Omental fat pad (tissue), 4 donors: ENCODE measurements around the gene CCDC187. TPM values are rescaled to one million over a fixed set of nuclear protein-coding genes. Genes with fewer than 3 reads are reported as not detected.

Experiments
- ATAC-seq: fragments of 150-250 bp; one replicate; pipeline ENCODE4 v1.9.1; 2016; ENCODE audit warnings: mild to moderate bottlenecking, moderate library complexity; ENCODE audit not compliant: low FRiP score
- DNase-seq: peaks from one replicate; pipeline ENCODE4 v3.0.0-alpha.2; 2019; ENCODE audit warnings: low spot score
- total RNA-seq, 4 donors: library from RNA; depleted of rRNA; stranded (reverse); fragments of >200 nt; gene quantifications; one replicate each; pipeline ENCODE4 v1.1.0, GENCODE V29; 2016
- TF ChIP-seq, protein P1 (sequence below), 3 donors: fragments of 450-650 bp; IDR thresholded peaks; one replicate each; pipeline ENCODE4 v1.5.1; 2016 to 2017; ENCODE audit warnings: antibody characterized with exemption in 3 of 3, mild to moderate bottlenecking in 3 of 3, moderate library complexity in 2 of 3

Gene CCDC187
- total RNA-seq, 4 donors from 2014 or later, result not detected

DNA sequence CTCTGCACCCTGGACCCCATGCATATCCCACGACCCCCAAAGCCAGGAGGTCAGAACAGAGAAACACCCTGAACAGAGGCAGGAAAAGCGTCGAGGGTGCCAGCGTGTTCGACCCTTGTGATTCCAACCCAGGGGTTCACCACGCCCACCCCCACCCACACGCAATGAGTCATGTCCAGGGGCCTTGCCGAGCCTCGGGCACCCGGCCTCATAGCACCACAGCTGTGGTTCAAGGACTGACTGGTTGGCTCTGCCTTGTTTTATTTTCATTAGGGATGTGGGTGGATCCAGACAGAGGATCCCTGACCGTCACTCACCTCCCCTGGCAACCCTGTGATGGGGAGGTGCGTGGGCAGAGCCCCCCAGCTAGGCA, 48.7 kb downstream of the CCDC187 start:
- DNase-seq, result no peak
- TF ChIP-seq, protein P1, sequence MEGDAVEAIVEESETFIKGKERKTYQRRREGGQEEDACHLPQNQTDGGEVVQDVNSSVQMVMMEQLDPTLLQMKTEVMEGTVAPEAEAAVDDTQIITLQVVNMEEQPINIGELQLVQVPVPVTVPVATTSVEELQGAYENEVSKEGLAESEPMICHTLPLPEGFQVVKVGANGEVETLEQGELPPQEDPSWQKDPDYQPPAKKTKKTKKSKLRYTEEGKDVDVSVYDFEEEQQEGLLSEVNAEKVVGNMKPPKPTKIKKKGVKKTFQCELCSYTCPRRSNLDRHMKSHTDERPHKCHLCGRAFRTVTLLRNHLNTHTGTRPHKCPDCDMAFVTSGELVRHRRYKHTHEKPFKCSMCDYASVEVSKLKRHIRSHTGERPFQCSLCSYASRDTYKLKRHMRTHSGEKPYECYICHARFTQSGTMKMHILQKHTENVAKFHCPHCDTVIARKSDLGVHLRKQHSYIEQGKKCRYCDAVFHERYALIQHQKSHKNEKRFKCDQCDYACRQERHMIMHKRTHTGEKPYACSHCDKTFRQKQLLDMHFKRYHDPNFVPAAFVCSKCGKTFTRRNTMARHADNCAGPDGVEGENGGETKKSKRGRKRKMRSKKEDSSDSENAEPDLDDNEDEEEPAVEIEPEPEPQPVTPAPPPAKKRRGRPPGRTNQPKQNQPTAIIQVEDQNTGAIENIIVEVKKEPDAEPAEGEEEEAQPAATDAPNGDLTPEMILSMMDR (IDR thresholded peaks at IDR 0.05), result no peak
- ATAC-seq, result no peak

DNA sequence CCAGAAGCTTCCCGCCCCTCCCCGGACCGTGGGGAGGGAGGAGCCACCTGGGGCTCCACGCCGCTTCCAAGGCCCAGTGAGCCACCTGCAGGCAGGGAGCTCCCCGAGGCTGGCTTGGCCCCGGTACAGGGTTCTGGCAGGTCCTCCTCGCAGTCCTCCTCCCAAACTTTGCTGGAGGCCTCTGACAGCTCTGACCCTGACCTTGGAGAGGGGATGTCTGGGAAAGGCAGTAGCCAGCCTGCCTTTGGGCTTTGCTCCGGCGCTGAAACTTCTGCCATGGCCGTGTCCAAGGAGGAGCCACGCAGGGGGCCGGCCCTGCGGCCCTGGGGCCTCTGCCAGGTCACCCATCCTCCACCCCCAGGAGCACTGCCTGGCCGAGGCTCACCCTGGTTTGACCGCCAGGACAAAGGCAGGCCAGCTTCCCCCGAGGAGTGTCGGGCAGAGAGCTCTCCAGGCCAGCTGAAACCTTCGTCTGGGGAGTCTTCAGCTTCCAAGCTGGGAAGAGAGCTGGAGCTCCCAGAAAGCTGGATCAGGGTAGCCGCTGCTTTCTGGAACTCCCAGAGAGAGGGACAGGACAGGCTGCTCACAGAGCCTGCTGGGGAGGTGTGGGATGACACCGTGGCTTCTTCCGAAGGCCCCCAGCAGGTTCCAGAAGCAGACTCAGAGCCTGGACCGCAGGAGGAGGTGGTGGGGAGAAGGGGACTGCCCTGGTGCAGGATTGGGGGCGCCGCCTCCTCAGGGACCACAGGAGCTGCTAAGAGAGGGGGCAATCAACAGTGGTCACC, 49.3 kb downstream of the CCDC187 start:
- DNase-seq (no peak), ATAC-seq (no peak)
- TF ChIP-seq, protein P1 (IDR thresholded peaks at IDR 0.05), result no peak

DNA sequence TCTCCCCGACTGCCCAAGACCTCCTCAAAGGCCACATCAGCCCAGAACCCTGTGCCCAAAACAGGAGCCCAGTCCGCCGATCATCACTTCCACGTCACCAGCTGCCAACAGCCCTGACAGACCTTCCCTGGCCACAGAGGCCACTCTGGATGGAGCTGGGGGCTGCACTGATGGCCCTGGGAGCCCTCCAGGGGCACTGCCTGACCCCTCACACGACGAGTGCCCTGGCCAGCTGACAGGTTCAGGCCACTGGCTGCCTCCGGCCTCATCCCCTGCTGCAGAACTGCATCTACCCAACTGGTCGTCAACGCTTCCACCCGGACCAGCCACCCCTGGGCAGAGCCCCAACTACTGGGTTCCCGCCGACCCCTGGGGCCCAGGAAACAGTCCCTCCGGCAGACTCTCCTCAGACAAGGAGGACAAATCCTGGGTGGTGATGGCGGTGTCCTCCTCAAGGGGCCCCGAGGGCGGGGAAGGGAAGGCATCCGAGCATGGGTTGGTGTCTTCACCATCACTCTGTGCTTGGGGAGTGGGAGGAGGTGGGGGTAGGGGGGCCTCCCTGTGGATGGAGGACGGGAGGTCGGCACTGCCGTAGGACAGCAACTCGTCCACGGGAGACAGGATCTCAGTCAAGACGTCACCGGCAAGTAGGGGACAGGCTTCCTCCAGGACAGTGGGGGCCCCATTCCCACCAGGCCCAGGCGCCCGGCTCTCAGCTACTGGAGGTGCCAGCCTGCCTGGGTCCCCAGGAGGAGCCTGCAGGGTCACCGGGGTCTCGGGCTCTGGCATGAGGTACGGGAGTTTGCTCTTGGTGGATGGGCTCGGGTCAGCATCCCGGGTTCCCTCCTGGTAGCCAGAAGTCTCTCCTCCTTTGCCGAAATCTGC, 50.4 kb downstream of the CCDC187 start:
- TF ChIP-seq, protein P1 (IDR thresholded peaks at IDR 0.05), result no peak
- no peak for ATAC-seq

DNA sequence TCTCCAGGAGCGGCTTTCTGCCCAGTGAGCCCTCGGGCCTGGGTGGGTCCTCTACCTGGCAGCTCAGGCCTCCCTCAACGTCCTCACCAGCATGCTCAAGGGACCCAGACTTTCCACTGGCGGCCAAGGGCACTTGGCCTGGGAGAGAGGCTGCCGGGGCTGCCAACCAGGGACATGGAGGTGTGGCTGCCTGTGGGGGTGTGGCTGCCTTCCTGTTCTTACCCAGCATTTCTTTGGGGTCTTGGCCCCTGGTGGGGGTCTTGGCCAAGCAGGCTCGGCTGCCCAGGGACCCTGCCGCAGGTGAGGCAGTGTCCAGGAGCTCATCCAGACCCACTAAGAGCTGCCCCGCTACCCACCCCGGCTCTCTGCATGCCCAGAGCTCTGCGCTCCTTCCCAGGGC, 51.0 kb downstream of the CCDC187 start:
- TF ChIP-seq, protein P1 (IDR thresholded peaks at IDR 0.05), result no peak
- no peak for ATAC-seq
- DNase-seq, result no peak

More for the DNA sequence above, 50.4 kb downstream of the CCDC187 start:
- DNase-seq, result no peak

DNA sequence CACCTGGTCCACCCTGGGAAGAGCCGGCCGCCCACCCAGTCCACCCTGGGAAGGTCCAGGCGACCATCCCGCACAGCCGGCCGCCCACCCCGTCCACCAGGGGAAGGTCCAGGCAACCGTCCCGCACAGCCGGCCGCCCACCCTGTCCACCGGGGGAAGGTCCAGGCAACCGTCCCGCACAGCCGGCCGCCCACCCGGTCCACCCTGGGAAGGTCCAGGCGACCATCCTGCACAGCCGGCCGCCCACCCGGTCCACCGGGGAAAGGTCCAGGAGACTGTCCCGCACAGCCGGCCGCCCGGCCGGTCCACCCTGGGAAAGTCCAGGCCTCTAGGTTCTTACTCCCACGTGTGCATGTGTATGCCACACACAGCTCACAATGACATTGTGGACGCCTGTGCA, 51.6 kb downstream of the CCDC187 start:
- TF ChIP-seq, protein P1 (IDR thresholded peaks at IDR 0.05), result no peak
- DNase-seq (no peak), ATAC-seq (no peak)

DNA sequence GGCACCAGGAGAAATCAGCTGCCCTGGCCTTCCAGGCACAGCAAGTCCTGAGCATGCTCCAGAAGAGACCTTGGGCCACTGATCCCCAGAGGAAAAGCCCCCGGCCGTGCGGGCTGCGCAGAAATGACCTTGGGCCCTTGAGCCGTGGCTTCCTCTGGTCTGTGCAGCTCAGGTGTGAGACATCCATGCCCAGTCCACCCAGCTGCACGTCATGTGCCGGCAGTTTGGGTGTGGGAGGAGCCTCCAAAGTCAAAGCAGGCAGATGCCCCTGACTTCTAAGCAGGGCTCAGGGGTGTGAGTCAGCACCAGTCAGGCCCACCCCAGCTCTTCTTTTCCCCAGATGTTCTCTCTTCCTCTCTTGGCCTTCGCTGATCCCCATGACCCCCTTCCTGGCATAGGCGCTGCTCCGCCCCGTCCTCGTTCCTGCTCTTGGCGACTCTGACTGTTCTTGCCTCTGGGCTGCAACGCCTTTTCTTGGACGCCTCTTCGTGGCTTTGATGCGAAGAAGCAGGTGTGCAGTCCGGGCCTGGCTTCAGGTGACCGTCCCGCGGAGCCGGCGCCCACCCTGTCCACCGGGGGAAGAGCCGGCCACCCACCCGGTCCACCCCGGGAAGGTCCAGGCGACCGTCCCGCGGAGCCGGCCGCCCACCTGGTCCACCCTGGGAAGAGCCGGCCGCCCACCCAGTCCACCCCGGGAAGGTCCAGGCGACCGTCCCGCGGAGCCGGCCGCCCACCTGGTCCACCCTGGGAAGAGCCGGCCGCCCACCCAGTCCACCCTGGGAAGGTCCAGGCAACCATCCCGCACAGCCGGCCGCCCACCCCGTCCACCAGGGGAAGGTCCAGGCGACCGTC, 52.4 kb downstream of the CCDC187 start:
- TF ChIP-seq, protein P1 (IDR thresholded peaks at IDR 0.05), result no peak
- no peak for DNase-seq
- no peak for ATAC-seq
